HG02852 (cell line): ENCODE data around the gene GRM4.

Experiments used
- ATAC-seq: cut with Tn5 transposase; IDR thresholded peaks from one replicate; pipeline ENCODE4 v1.9.1; 2021; ENCODE audit warnings: mild to moderate bottlenecking, moderate library complexity; ENCODE audit not compliant: unreplicated experiment

Gene GRM4

DNA sequence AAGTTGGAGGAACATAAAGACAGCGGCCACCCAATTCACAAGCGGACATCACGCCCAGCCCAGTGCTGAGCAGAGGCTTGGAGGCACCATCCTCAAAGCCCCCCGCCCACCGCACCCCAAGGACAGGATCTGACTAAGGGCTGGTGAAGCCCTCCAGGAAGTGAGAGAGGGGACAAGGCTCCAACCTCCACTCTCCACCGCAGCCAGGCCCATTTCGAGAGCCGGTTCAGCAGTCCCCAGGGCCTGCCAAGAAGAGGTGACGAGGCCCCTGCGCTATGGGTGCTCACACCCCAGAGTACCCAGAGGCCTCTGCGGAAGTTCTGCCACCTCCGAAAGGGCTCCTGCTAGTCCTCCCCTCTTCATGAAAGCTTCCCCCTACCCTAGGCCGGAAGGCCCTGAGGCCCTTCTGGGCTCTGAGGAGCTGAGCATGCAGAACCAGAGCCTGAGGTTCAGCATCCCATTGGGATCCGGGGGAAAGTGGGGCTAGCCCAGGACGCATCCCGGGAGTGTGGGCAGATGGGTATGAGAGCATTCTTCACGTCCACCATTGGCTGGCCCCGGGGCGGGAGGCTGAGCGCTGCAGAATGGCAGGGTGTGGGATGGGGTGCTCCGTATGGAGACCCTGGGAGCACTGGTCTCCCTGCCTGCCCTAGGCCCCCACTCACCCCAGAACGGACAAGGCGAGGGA is 2.5 kb downstream of the GRM4 start:
- no peak for ATAC-seq

DNA sequence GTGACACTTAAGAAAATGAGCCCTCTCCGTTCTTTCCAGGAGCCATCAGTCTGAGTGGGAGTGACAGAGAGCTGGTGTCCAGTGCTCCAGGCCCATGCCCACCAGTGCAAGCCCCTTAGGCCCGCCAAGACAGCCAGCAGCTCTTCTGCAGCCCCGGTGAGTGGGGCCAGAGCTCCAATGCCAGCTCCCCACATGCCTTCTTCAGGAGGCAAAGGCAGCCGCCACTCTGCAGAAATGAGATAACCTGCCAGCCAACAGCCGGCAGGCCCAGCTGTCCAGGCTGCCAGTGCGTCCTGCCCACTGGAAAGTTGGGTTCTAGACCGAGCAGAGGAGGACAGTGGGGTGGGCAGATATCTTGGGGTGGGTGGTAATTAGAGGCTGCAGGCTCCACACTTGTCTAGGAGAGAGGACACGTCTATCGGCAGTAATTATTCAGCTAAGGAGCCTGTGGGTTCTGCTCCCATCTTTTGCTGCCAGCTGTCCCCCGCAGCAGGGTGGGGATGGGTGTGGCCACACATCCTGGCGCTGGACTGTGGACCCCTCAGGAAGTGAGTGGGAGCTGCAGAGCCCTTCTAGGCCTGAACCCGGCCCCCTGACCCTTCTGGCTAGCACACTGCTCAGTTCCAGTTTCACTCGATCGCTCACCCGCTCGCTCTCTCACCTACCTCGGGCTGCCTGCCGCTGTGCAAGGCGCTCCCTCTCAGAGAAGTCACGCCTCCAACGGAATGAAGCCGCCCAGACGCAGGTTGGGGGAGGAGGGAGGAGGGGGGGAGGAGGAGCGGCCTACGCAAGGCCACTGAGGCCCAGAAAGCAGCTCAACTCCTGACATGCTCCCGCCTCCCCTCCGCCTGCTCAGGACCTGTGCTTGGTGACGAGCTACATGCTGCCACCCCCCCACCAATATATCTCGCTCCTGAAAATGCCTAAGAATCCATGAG is 3.6 kb downstream of the GRM4 start:
- no peak for ATAC-seq

DNA sequence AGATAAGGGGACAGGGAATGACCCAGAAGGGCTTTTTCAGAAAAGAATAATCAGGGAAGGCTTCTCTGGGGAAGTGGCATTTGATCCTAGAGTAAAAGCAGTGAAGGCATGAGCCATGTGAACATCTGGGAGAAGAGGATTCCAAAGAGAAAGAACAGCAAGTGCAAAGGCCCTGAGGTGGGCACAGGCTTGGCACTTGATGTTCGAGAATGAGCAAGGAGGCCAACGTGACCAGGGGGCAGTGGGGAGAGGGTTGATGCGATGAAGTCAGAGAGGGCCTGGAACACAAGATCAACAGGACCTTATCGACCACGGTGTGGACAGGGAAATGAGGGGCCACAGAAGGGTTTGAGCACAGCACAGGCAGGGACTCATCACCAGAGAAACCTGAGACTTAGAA is 5.8 kb downstream of the GRM4 start:
- no peak for ATAC-seq

DNA sequence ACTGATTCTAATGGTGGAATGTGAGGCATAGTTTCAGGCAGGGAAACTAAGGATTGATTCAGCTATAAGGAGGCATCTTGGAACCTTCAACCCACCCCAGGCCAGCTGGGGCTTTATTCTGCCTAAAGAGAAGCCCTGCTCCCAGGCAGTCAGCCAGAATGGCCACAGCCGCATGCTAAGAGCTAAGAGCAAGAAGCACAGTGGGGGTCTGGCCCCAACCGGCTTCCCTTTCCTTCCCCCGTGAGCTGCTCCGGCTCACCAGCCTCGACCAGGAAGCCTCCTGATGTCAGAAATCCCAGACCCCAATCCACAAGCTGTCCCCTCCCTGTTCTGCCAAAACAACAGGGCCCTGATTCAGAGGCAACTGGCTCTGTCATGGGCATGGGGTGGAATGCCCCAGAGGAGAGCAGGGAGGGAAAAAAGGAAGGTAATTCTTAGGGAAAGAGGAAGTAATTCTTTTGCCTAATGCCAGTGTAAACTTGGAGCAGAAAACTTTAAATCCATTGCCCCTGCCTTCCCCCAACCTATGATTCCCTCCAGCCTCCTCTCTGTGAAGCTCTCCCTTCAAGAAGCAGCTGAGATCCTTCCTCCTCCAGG is 6.9 kb downstream of the GRM4 start:
- no peak for ATAC-seq

DNA sequence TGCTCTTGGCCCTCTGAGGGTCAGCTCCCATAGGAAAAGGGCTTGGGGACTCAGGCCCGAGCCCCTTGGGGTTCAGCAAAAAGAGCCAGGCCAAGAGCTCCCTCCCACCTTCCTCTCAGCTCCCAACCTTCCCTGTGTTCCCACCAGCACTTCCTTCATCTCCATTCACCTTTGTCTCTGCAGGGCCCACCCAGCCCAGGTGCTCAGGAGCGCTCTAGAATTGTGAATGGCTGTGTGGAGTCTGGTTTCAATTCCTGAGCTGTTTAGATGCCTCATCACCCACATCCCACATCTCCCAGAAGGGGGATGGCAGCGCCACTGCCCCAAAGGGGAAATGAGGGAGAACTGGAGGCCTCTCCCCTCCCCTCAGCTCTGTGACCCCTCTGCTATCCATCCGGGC is 7.7 kb downstream of the GRM4 start:
- no peak for ATAC-seq

DNA sequence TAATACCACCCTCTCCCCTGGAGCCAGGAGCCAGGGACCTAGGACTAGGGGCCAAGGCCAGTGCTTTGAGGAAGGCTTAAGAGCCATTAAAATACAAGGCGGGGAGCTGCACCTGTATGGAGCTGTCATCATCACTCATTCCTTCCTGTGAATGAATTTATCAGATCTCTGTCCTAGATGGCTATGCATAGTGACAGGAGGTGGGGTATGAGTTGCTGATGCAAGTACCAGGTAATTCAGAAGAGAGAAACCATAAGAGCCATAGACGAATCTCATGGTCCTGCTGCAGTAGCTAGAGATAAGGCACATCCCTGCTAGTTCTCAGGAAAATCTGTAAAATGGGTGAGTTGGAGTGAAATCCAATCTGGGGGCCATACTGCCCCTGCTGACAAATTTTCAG is 10.3 kb downstream of the GRM4 start:
- ATAC-seq, result no peak

DNA sequence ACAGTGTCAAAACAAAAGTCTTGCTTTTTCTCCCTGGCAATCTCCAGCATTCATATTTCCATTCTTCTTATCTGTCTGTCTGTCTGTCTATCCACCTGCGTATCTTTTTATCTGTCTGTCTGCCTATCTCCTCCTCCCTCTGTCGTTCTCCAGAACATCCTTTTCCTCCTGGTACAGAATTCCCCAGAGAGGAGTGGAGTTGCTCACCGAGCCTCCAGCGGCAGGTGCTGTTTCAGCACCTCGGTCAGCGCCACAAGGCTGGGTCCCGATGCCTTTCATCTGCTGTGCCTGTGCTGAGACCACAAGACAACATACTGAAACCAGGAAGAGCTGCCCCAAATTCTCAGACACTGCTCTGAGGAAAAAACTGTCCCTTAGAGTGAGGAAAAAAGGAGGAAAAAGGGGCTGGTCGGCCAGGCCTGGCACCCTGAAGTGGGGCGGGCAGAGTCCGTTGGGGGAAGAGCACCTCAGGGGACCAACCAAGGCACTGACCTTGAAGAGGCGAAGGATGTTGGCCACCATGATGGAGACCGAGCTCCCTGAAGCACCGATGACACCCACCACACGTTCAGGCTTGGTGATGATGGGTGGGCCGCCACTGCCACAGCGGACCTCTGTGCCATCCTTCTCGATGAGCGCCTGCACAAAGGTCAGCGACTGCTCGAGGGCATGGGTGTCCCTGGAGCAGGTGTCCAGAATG is 13.3 kb downstream of the GRM4 start:
- no peak for ATAC-seq

DNA sequence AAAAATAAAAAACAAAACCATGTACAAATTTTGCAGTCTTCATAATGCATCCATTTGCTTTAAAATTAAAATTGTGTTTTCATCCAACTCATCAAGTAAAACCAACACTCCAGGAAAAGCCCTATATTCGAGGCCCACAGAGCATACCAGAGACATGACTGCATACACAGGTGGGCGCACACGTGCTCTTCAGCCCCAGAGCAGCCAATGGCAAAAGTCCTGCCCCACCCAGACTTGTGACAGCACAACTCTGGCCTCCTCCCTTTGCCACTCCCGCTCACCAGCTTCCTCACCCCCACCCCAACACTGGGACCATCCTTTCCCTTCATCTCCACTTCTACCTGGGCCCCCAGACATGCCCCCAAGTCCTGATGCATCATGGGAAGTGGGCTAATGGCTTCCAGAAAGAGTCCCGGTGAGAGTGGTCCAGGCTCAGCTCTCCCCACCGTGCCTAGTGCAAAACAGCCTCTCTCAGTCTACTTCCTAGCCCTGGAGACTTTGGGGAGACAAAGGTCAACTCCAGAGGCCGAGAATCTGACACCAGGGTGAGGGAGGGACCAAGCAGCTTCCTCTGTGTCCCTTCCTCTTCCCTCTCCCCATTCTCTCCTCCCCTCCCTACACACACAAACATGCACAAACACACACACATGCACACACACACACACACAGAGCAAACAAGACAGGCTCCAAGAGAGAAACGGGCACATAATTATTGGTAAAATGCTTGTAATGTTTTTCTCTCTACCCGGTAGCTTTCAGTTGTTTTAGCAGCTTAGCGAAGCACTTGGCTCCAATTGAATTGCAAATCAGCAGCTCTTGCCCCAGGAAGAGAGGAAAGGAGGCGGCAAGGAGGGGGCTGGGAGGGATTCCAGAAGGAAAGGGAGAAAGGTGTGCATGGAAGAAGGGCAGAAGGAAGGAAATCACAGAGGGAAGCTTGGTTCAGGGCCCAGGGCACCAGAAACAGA is 14.3 kb downstream of the GRM4 start:
- no peak for ATAC-seq

DNA sequence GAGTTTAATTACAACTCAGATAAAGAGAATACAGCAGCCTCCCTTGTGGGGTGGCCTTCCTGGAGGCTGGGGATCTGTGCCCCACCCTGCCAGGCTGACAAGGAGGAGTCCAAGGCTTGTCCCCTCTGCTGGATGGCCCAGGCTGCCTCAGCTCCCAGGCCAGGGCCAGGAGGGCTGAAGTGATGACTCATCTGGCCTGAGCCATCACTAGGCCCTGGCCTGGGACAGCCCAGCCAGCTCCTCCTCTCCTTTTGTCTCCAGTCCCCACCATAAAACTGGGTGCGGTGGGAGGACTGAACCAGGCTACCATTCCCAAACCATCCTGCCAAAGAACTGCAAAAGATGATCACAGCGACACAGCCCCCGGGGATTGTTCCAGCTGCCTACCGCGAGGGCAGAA is 15.0 kb downstream of the GRM4 start:
- ATAC-seq, result no peak

DNA sequence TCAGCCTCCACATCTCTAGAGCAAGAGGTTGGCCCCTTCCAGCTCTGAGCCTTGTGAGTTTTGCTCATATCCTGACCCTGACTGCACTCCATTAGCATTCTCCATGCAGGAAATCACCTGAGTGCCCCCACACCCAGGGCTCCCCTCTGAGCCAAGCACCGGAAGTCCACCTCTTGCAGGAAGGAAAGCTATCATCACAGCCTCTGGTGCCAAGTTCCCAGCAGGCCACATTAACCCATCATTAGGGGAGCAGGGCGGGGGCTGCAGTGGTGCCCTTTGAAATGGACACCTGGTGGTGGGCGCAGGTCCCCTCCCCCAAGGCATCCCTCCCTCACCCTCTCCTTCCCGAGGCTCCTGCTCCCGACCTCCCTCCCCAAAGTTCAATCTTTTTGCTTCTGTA is 16.1 kb downstream of the GRM4 start:
- no peak for ATAC-seq

DNA sequence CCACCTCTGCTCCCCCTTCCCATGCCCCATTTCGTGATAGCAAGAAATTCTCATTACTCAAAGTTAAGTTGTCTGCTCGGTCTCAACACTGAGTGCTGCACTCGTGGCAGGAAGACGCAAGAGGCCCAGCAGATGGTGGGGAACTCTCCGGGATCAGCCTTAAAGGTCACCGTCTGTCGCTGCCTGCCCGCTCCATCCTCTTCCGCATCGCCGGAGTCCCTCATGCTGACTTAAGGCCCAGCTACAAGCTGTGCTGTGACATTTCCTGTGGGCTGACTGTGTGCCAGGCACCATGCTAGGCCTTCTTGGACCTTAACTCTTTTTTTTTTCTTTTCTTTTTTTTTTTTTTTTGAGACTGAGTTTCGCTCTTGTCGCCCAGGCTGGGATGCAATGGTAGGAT is 17.8 kb downstream of the GRM4 start:
- no peak for ATAC-seq

DNA sequence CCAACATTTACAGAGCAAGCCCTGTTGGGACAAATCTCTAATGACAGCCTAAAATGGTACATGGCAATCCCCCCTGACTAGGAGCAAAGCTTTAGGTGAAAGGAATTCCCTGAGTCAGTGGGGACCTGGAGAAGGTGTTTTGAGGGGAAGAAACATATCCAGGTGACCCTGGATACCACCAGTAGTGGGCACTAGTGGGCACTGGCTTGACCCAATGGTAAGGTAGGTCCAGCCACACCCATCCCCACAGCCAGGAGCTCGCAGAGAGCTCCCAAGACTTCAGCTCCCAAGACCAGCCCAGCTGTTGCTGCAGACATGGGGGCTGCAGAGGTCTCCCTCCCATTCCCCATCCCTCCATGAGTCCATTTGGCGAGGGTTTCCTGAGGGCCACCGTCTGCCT is 19.5 kb downstream of the GRM4 start:
- ATAC-seq, result no peak

DNA sequence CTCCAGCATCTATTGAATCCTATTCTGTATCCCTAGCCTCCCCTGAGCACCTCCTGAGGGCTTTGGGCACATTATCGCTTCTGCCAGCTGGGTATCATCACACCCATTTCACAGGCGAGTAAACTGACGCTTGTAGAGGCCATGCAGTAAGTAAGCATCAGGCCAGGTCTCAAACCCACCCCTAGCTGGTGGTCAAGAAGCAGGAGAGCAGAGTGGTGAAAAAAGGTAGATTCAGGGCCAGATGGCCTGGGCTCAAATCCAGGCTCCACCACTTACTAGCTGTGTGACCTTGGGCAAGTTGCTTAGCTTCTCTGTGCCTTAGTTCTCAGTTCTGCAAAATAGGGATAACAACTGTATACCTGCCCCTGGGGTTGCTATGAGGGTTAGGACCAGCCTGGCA is 19.9 kb downstream of the GRM4 start:
- no peak for ATAC-seq

DNA sequence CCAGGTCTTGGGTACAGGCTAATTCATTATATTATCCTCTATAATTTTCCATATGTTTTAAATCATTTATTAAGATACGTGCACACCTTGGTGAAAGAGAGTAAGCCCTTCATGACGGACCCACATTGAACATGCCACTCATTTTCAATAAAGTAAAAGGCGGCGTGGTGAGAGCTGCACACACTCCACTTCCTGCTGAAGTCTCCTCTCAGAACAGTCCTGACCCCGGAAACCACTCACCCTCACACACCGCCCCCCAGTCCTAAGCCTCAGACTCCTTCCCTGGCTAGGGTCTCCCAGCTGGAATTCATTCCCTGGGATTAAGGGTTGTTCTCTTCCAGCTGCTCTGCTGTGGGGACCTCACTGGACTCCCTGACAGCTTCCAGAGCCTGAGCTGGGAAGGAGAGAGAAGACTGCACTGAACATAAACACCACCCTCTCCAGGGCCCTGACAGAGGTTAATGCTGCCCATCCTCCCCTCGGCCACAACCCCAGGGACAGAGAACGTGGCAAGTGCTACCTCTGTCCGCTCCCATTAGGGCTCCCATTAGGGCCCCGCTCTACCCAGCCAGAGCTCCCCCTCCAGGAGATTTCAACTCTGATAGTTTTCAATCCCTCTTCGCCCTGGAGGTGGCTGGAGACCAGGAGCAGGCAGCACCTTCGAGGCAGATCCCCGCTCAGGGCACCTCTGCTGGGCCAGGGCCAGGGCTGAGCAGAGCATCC is 24.8 kb downstream of the GRM4 start:
- ATAC-seq, result no peak

DNA sequence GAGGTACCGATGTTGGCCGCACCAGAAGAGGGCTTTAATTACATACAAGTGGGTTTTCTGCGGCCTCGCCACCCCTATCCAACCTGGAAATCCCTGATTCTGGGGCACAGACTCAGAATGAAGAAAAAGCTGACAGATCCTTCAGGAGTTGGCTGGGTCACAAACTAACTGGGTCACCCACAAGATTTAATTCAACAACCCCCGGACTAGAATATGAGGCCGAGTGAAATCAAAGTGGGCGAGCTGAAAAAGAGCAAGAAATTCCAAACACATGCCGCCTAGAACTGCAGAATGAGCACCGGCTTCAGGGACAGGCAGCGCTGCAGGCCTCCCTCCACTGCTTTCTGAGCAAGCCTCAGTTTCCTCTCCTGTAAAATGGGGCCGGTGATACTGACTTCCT is 30.0 kb downstream of the GRM4 start:
- ATAC-seq, result no peak

DNA sequence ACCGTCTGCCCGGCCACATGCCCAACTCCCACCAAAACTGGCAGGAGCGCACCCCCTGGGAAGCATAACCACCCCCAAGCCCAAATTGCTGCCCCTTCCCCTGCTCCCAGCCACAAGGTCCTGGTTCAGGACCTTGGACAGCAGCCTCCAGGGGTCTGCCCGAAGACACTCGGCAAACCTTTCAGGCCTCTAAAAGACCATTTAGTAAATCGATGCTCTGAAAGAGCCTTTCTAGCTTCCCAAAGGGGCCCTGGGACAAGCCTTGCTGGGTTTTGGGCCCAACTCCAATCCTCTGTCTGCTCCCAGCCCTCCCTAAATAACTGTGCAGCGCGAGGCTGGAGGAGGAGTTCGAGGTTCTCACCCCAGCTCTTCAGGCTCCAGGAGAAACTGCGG is 30.5 kb downstream of the GRM4 start:
- no peak for ATAC-seq

DNA sequence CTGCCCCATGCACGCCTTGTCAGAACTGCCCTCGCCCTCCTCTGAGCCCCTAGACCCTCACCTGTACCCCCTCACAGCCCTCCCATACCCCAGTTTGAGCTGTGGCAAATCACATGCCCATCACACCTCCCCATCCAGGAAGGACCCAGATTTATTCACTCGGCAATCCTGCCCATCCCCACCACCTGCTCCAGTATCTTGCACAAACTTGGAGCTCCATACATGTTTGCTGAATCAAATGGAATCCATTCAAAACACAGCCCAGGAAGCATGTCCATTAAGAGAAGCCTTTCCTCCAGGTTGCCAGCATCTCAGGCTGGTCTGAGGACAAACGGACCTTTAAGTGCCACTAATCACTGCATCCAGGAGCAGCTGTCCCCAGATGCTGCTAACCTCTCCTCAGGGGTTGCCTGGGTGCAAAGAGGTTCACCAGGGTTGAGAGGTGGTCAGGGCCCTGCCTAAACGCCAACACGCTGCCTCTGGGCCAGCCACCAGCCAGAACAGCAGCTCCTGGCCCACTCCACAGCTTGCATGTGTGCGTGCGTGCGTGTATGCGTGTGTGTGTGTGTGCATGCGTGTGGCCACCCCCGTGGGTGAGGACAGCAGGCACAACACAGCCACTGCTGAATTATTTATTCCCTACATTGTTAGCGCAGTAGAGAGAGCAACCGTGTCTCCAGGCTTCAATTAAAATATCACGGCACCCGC is 31.0 kb downstream of the GRM4 start:
- no peak for ATAC-seq

DNA sequence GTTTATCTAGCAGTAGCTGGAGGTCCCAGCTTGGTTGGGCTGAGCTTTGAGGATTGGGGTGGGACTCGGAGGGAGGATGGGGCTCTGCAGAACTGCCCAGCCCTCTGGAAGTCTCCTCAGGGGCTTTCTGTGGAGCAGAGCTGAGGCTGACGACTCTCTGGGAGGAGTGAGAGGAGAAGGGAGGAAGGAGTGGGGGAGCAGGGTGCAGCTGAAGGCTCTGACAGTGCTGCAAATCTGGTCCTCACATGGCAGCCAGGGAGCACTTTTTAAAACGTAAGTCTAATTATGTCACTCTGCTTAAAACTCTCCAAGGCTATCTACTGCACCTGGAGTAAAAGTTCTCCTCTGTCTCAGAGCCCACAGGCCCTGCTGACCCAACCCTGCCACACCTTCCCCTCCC is 32.4 kb downstream of the GRM4 start:
- ATAC-seq, result no peak

DNA sequence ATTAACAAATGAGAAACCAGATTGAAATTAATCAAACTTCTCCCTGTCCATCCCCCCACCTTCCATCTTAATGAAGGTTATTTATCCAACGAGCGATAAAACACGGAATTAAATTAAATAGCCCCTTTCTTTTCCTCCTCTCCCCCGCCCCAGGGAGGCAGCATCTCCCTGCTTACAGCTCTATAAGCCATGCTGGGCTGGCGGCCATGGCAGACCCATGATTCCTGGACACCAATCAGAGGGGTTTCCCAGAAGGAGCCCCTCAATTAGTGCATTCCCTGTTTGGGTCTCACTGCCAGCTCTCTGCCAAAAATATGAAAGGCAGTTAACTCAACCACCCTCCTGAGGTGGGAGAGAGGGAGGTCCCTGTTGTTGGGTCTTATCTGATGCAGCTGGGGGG is 33.8 kb downstream of the GRM4 start:
- ATAC-seq, result no peak
